Choroid plexus epithelial cell (primary cell): Measurements from ENCODE around the gene PTRHD1.
"Not testable (repeated sequence)": the region's sequence is repeated elsewhere in the genome, so short reads cannot be mapped to it uniquely, and the experiment has no call there.

Experiments
- DNase-seq: peaks from one replicate; pipeline ENCODE4 v3.0.0-alpha.2; 2010; ENCODE audit warnings: low read depth
- H3K4me3 ChIP-seq: 2 replicates; pipeline ENCODE4 v1.5.1; 2011; ENCODE audit warnings: low read depth, mild to moderate bottlenecking, control low read depth, low read length, moderate library complexity
- TF ChIP-seq, protein P1 (sequence below): conservative IDR thresholded peaks from 2 replicates; pipeline ENCODE4 v1.5.1; 2011; ENCODE audit warnings: low read depth, mild to moderate bottlenecking, control low read depth, inconsistent platforms, low read length, moderate library complexity

Gene PTRHD1

DNA sequence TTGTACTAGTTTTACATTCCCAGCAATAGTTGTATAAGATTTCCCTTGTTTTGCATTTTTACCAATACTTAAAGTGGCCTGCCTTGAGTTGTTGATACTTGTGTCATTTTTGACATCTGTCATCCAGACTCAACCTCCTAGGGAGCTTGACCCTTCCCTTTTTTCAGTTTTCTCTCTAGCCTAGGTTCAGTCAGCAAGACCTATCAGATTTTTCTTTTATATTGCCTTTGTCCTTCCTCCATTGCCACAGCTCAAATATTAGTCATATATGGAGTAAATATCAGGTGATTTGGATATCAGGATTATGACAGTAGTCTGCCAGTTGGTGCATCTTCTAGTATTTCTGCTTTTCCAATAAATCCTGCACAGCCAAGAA is 13.5 kb upstream of the PTRHD1 start:
- no peak overlapping the region for H3K4me3 ChIP-seq
- DNase-seq = no peak
- TF ChIP-seq, protein P1, sequence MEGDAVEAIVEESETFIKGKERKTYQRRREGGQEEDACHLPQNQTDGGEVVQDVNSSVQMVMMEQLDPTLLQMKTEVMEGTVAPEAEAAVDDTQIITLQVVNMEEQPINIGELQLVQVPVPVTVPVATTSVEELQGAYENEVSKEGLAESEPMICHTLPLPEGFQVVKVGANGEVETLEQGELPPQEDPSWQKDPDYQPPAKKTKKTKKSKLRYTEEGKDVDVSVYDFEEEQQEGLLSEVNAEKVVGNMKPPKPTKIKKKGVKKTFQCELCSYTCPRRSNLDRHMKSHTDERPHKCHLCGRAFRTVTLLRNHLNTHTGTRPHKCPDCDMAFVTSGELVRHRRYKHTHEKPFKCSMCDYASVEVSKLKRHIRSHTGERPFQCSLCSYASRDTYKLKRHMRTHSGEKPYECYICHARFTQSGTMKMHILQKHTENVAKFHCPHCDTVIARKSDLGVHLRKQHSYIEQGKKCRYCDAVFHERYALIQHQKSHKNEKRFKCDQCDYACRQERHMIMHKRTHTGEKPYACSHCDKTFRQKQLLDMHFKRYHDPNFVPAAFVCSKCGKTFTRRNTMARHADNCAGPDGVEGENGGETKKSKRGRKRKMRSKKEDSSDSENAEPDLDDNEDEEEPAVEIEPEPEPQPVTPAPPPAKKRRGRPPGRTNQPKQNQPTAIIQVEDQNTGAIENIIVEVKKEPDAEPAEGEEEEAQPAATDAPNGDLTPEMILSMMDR = no peak

DNA sequence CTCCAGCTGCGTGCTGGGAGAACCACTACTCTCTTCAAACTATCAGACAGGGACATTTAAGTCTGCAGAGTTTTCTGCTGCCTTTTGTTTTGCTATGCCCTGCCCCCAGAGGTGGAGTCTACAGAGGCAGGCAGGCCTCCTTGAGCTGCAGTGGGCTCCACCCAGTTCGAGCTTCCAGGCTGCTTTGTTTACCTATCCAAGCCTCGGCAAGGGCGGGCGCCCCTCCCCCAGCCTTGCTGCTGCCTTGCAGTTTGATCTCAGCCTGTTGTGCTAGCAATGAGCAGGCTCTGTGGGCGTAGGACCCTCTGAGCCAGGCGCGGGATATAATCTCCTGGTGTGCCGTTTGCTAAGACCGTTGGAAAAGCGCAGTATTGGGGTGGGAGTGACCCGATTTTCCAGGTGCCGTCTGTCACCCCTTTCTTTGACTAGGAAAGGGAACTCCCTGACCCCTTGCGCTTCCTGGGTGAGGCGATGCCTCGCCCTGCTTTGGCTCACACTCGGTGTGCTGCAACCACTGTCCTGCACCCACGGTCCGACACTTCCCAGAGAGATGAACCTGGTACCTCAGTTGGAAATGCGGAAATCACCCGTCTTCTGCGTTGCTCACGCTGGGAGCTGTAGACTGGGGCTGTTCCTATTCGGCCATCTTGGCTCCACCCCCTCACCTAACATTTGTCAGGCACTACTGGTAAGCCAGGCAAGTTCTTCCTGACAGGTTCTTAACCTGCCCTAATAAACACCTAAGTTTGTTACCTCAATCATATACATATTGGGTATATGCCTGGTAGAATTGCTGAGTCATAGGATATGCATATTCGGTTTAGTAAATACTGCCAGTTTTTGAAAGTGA is 12.8 kb upstream of the PTRHD1 start:
- not testable (repeated sequence) for DNase-seq, H3K4me3 ChIP-seq

DNA sequence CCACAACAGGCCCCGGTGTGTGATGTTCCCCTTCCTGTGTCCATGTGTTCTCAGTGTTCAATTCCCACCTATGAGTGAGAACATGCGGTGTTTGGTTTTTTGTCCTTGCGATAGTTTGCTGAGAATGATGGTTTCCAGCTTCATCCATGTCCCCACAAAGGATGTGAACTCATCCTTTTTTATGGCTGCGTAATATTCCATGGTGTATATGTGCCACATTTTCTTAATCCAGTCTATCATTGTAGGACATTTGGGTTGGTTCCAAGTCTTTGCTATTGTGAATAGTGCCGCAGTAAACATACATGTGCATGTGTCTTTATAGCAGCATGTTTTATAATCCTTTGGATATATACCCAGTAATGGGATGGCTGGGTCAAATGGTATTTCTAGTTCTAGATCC is 7.3 kb upstream of the PTRHD1 start:
- DNase-seq, H3K4me3 ChIP-seq: not testable (repeated sequence)

DNA sequence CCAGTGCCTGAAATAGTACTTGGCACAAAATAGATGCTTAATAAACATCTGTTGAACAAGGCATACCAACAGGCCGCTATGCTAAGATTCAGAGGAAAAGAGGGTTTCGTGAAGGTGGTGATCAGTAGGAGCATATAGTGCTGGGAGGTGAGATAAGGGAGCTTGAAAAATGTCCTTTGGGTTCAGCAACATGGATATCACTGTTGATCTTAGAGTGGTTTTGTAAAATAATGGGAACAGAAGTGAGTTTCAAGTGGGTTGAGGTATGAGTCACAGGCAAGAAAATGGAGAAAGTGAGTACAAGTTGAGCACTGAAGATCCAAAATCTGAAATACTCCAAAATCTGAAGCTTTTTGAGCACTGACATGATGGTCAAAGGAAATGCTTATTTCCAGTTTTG is 4.5 kb upstream of the PTRHD1 start:
- DNase-seq = no peak
- TF ChIP-seq, protein P1 = no peak
- H3K4me3 ChIP-seq = no peak overlapping the region

DNA sequence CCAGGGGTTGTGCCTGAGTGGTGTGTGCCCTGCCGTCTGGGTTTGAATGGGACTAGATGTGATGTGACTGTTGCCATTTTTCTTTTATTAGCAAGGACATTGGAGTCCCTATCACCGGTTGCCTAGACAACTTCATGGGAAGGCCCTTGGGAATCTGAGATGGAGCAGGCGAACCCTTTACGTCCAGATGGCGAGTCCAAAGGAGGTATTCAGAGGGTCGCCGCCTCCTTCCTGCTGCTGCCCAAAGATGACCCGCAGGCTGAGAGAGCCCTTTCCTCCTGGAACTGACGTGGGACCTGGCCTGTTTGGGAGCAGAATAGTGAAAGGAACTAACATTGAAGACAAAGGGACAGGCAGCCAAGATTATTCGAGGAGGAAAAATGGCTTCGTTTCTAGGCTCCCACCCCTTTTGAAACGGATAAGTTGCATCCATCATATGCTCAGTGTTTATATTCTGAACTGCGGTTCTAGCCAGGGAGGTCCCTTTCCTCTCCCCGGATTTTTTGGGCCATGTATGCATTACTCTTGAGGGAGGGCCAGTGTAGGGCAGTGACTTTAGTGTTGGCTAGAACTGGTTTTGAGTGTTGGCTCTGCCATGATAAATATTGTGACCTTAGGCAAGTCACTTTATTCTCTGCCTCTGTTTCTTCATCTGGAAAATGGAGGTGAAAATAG is 707 bp upstream of the PTRHD1 start:
- peak overlapping the region; percentile 95 for H3K4me3 ChIP-seq
- TF ChIP-seq, protein P1 = no peak
- DNase-seq = no peak

DNA sequence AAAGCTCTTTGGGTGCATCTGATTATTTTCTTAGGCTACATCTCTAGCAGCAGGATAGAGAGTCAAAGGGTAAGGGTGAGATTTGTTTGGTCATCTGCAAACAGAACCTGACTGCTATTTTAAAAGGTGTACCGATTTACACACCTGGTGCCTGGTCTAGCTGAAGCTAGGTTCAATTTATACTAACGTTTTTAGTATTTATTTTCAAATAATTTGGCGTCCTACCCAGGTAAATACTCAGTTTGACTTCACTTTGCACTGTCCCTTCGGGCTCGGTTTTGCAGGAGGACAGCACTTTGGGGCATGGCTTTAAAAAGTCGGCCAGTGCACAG is 683 bp downstream of the PTRHD1 start:
- TF ChIP-seq, protein P1 = no peak
- peak overlapping the region; percentile 95 for H3K4me3 ChIP-seq
- no peak for DNase-seq

DNA sequence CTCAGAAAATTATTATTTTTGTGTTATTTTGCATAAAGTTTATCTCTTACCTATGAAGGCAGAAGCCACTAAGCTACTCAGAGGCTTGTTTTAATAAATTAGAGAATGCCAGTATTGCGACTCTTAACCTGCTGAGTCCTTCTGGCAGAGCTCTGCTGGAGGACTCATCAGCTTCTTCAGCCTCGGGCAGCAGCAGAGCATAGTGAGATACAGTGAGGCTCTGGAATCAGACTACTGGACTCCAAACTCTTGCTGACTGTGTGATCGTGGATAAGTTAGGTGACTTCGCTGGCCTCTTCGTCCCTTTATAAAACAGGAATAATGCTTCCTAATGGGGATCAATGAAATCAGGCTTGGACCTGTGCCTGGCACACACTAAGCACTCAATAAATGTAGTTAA is 1.7 kb downstream of the PTRHD1 start:
- TF ChIP-seq, protein P1 = no peak
- H3K4me3 ChIP-seq = no peak overlapping the region
- DNase-seq = no peak

DNA sequence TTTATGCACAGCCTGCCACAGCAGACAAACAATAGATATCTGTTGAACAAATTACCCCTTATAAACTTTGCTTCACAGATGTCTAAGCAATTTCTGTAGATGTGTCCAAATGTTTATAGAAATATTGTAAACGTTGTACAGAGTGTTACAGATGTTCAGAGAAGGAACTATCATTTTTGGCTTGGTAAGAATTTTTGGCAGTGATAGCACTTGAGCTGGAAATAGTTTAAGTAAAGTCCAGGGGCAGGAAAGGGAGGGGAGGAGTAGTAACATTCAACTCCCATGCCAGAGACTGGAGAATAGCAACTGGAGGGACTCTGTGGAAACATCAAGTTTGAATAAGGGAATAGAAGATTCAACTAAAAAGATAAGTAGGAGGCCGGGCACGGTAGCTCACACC is 4.4 kb downstream of the PTRHD1 start:
- TF ChIP-seq, protein P1 = no peak
- no peak overlapping the region for H3K4me3 ChIP-seq
- no peak for DNase-seq
